D341Med (cell line): ENCODE results near the gene SAP30L.

ENCODE experiments used
- DNase-seq: peaks from one replicate; pipeline ENCODE4 v3.0.0; 2012; ENCODE audit warnings: low spot score

SAP30L gene

GRCh38 chr5:154421868-154422267 is 23.9 kb upstream of the SAP30L start:
- DNase-seq, result peak; percentile 55

DNA sequence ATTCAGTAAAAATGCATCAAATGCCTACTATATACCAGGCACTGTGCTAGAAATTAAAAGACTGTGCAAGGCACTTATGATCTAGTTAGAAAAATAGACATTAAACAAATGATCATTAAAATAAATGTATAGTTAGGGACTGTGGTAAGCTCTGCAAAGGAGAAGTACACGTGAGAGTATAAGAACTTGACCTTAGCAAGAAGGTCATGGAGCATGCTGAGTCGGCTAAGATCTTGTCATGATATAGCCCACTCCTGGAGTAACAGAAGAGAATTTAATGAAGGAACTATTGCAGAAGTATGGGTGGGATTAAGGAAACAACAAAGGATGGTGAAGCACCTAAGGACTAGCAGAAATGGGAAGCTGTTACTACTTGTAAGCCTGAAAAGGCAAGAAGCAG is 23.5 kb upstream of the SAP30L start:
- DNase-seq, result no peak

GRCh38 chr5:154428208-154428607 is 17.6 kb upstream of the SAP30L start:
- no peak for DNase-seq

DNA sequence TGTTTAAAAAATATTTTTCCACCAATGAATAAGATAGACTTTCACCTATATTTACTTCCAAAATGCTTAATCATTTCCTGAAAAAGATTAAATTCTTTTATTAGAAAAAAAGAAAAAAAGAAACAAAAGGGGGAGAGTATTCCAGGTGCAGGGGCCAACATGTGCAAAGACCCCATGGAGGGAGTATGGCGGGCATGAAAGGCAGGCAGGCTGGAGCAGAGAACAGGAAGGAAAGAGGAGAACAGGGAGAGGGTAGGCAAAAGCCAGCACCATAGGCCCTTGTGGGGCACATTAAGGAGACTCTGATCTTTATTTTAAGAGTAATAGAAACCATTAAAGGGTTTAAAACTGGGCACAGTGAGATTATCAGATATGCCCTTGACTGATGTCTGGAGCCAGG is 16.5 kb upstream of the SAP30L start:
- DNase-seq, result no peak

GRCh38 chr5:154430466-154430865 is 15.3 kb upstream of the SAP30L start:
- DNase-seq, result no peak

DNA sequence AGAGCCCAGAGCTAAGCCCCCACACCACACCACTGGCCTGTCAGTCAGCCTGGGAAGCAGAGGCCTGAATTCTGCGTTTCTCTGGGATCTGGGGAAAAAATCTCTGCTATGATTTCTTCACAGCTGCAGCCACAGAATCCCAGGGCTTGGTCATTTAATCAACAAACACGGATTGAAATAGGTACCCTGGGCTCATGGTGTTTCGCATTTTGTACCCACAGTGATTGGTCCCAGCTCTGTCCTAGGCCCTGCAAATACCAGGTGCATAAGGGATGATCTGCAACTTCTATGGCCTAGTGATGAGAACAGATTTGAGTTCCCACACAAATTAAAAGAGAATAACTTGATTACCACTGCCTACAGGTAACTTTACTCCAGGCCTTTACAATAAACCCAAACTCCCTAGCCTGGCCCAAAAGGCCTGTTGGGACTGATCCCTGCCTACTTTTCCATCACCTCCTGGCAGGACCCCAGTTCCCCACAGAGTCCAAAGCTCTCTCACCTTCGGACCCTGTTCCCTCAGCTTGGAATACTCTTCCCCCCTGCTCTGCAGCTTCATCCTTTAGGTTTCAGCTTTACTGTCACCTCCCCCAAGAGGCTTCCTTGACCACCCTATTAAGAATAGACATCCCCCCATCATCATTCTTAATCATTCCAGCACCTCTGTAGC is 14.7 kb upstream of the SAP30L start:
- no peak for DNase-seq

DNA sequence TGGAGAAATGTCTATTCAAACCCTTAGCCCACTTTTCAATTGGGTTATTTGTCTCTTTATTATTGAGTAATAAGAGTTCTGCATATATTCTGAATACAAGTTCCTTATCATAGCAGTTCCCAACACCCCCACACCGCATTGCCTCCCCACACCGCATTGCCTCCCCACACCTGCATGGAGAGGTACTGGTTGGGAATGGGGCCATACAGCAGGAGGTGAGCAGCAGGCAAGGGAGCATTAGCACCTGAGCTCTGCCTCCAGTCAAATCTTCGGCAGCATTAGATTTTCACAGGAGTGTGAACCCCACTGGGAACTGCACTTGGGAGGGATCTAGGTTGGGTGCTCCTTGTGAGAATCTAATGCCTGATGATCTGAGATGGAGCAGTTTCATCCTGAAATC is 10.6 kb upstream of the SAP30L start:
- no peak for DNase-seq

GRCh38 chr5:154437281-154437965 is 8.4 kb upstream of the SAP30L start:
- DNase-seq, result no peak

DNA sequence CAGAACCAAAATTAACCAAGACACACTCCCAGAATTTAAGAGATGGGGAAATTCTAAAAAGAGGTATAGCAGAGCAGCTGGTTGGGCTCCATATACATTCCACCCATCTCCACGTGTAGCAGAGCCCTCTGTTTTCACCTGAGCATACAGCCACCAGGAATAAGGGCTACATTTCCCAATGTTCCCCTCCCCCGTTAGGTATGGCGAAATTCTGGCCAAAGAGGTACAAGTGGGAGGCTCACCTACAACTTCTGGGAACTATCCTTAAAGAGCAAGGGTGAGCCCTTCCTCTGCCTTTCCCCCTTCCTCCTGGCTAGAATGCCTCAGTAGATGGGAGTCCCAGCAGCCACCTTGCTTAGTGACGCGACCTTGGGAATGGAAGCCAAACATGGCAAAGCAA is 5.3 kb upstream of the SAP30L start:
- DNase-seq, result no peak

- no peak for DNase-seq
These were observed 3.0 kb upstream of the SAP30L start for GRCh38 chr5:154442801-154443200.

GRCh38 chr5:154444556-154445421 is 1.0 kb upstream of the SAP30L start:
- DNase-seq, result peak; percentile 53

DNA sequence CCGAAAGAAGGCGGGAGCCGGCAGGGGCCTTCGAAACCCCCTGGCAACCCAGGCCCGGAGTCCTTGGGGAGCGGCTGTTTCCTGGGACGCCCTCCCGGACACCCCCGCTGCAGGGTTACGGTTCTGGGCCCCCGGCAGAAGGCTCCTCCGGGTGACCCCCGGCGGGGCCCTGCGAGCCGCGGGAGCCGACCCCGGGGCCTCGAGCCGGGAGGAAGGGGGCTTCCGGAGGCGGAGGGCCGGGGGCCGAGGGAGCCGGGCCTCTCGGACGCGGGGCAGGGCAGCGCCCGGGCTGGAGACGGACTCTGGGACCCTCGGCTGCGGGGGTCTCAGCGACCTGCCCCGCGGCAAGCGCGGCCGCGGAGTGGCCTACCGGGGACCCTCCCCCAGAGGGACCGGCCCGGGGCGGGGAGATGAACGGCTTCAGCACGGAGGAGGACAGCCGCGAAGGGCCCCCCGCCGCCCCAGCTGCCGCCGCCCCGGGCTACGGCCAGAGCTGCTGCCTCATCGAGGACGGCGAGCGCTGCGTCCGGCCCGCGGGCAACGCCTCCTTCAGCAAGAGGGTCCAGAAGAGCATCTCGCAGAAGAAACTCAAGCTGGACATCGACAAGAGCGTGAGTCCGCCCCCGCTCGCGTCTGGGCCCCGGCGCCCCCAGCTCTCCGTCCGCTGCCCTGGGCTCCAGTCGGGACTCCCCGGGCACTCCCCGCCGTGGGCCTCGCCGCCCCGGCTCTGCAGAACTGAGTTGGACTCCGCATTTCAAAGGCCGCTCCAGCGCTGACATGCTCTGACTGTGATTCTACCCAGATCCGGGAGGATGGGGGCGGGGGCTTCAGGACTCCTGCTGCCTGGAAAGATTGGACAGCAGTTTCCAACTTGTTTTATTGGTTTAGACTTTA is 645 bp downstream of the SAP30L start:
- peak; percentile 62 for DNase-seq

DNA sequence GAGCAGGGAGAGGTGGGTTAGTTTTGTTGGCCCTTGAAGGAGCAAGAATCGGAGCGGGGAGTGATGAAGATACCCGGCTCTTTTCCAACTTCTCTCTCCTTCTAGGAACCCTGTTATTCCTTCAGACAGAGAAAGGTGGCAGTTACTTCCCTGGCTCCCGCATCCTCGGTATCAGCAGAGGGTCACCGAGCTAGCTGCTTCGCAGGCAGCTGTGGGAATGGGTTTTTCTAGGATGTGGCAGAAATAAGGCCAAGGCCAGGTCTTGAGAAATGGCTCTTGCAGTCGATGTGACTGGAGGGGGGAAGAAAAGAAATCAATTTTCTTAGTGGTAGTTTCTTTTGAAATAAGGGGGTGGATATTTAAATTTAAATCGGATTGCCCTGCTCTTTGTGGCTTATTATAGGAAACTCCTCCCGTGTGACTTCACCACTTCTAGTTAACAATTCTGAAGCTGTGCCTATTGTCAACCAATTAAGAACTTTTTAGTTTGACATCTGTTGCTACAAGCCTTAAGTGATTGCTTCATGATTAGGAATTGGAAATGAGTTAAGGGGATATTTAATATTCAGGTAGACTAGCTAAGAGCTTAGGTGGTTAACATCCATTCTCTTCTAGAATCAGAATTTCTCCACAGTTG is 1.4 kb downstream of the SAP30L start:
- no peak for DNase-seq

GRCh38 chr5:154449786-154450185 is 4.0 kb downstream of the SAP30L start:
- DNase-seq, result no peak

- DNase-seq, result no peak
These were observed 6.2 kb downstream of the SAP30L start for GRCh38 chr5:154451957-154452356.

DNA sequence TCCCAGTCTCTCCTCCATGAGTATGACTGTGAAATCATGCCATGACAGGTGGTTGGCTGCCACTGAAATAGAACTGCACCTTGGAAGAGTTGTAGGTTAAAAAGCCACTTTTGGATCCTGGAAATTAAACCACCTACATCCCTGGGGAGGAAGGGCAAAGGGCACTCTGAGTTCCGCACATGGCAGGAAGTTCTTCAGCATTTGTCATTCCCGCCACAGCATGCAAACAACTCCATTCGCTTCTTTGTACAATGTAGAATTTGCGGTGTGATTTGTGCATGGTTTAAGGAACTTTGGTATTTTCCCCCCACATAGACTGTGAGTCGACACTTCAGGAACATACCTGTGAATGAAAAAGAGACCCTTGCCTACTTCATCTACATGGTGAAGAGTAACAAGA is 9.8 kb downstream of the SAP30L start:
- DNase-seq, result no peak

DNA sequence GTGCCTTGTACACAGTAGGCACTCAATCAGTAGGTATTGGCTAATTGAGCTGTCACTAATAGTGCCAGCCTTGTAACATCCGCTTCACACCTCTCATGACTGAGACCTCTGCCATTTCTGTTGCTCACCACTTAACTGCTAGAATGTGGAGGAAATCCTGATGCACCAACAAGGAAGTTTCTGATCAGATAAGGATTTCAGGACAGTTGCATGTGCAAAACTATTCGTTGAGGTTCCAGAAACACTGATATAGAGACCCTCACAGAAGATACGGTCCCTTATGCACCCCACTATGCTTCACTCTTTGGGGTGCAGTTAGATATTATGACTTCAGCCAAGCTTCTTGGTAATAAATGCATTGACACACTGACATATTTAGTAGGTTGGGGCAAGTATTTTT is 10.7 kb downstream of the SAP30L start:
- DNase-seq, result no peak

DNA sequence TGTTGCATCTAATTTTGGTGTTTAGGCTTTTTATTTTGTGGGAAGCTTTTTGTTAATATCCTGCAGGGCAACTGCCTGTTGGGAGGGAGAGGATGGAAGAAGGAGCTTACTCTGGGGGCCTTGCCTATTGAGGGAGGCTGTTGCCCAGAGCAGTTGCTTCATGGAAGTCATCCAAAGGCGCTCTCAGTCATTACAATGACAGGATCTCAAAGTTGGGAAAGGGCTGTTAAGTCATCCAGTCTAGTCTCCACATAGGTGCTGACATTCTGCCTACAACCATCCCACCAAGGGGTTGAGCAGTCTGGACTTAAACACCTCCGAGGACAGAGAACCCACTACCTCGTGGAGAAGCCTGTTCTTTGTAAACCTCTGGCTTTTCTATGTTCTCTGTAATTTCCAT is 13.2 kb downstream of the SAP30L start:
- no peak for DNase-seq

DNA sequence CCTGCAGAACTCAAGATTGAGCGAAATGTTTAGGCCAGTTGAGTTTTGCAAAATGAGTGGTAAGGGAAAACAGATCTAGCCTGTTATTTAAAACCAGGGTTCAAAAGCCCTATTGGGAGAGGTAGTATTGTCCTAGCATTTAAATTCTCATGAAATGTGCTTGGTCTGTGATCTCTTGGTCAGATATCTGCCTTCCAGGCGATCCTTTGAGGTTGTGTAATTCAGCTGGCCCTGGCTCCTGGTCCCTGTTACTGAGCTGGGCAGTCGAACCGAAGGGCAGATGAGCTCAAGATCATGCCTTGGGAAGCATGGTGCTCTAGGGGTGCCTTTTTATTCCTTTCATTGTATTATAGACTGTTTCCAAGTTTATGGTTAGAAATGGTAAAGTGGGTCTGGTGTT is 14.4 kb downstream of the SAP30L start:
- no peak for DNase-seq

GRCh38 chr5:154461531-154461930 is 15.7 kb downstream of the SAP30L start:
- no peak for DNase-seq

DNA sequence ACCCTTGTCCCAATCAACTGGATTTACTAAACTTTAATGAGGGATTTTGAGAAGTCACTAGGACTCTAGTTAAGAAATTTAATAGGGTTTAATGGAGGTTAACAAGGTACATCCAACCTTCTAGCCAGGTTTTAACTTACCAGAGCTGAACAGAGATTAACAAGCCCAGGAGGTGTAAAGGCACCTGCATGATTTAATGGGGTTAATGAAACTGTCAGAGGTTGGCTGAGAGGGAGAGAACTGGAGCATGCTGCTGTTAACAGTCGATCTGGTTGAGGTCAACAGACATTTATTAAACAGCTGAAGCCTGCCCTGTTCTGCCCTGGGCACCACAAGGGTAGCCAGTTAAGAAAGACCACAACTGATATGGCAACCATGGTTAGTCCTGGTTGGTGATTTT is 18.6 kb downstream of the SAP30L start:
- no peak for DNase-seq

- no peak for DNase-seq
These were observed 19.4 kb downstream of the SAP30L start for GRCh38 chr5:154465169-154465568.
